ENCODE measurements around the gene AGA. TPM values are rescaled to one million over a fixed set of nuclear protein-coding genes. Genes with fewer than 3 reads are reported as not detected.

AGA gene
- total RNA-seq, 1 experiment from 2014 or later: 21.5 TPM

Other genes with a start within 250 kb of the AGA start
- 10.2 and 13.2 TPM in 2 replicates for gene NEIL3, start 132.6 kb downstream of the AGA start, total RNA-seq (2014; rRNA removed)